H1 (cell line): ENCODE data around the gene VPS9D1. TPM values are rescaled to one million over a fixed set of nuclear protein-coding genes. Genes with fewer than 3 reads are reported as not detected.
A peak's percentile ranks its signal among the peaks of the same experiment; 100 is the strongest.

Experiments
- CTCF ChIA-PET: fragments of 300-600 bp; sonication (Branson Sonifier 250); formaldehyde crosslinking; loops from one replicate; lab custom pipeline; 2021; ENCODE audit not compliant: partially characterized antibody; lab: Charles Lee
- POLR2A ChIA-PET: fragments of 300-600 bp; sonication (Branson Sonifier 250); formaldehyde crosslinking; loops from one replicate; lab custom pipeline; 2021; ENCODE audit warnings: inconsistent platforms; ENCODE audit not compliant: partially characterized antibody; lab: Charles Lee
- DNase-seq, 2 experiments: peaks; one replicate each; pipeline versions ENCODE4 v3.0.0 to v3.0.0-alpha.2; 2010 to 2022; ENCODE audit warnings: low spot score in 2 of 2, low read depth in 1 of 2, mixed read lengths in 1 of 2
- FAIRE-seq: peaks from 2 replicates; lab custom pipeline; 2011; peaks lifted over from hg19 to GRCh38; lab: Jason Lieb, UNC
- H2AFZ ChIP-seq: 2 replicates; pipeline ENCODE4 v1.8.1; 2012; ENCODE audit warnings: low read length, inconsistent platforms
- H2AK5ac ChIP-seq: 2 replicates; pipeline ENCODE4 v1.6.1; 2013; ENCODE audit warnings: low read depth, low read length
- H2BK120ac ChIP-seq: replicated peaks from 2 replicates; pipeline ENCODE3; 2013; ENCODE audit warnings: low read depth, low read length, inconsistent platforms
- H2BK12ac ChIP-seq: 2 replicates; pipeline ENCODE4 v1.6.1; 2013; ENCODE audit warnings: low read depth, low read length
- H2BK15ac ChIP-seq: 2 replicates; pipeline ENCODE4 v1.6.1; 2013; ENCODE audit warnings: low read length
- H2BK20ac ChIP-seq: 2 replicates; pipeline ENCODE4 v1.6.1; 2013; ENCODE audit warnings: low read length
- H2BK5ac ChIP-seq: 2 replicates; pipeline ENCODE4 v1.6.1; 2013; ENCODE audit warnings: low read depth, low read length
- H3K14ac ChIP-seq: 2 replicates; pipeline ENCODE4 v1.6.1; 2013; ENCODE audit warnings: inconsistent platforms; ENCODE audit not compliant: insufficient read length
- H3K18ac ChIP-seq: 2 replicates; pipeline ENCODE4 v1.6.1; 2013; ENCODE audit warnings: low read length; ENCODE audit errors: extremely low read depth
- H3K23ac ChIP-seq: 2 replicates; pipeline ENCODE4 v1.6.1; 2013; ENCODE audit warnings: inconsistent platforms; ENCODE audit not compliant: insufficient read length
- H3K23me2 ChIP-seq: 2 replicates; pipeline ENCODE4 v1.6.1; 2013; ENCODE audit warnings: low read depth, low read length
- H3K27ac ChIP-seq: 2 replicates; pipeline ENCODE4 v1.6.1; 2011; ENCODE audit warnings: low read depth, low read length, inconsistent platforms
- H3K27me3 ChIP-seq, 4 experiments: replicated peaks in 1 of 4; 1 replicate in 1 of 4; 2 replicates in 3 of 4; pipeline versions ENCODE4 v1.6.1 to v1.8.1; 2011 to 2013; ENCODE audit warnings: low read length in 3 of 4, mild to moderate bottlenecking in 3 of 4, inconsistent platforms in 2 of 4, mixed read lengths in 2 of 4, moderate library complexity in 1 of 4; ENCODE audit not compliant: control insufficient read depth in 3 of 4, insufficient read depth in 3 of 4; ENCODE audit errors: extremely low read depth in 1 of 4
- H3K36me3 ChIP-seq, 4 experiments: 2 replicates each; pipeline versions ENCODE4 v1.6.1 to v1.8.1; 2011 to 2013; ENCODE audit warnings: mild to moderate bottlenecking in 4 of 4, low read length in 3 of 4, moderate library complexity in 2 of 4, control low read depth in 1 of 4, inconsistent platforms in 1 of 4; ENCODE audit not compliant: insufficient read depth in 4 of 4, control insufficient read depth in 2 of 4
- H3K4ac ChIP-seq: replicated peaks from 2 replicates; pipeline ENCODE3; 2013; ENCODE audit warnings: low read length, low read depth, mixed read lengths, inconsistent platforms; ENCODE audit not compliant: insufficient read length
- H3K4me1 ChIP-seq, 4 experiments: replicated peaks in 1 of 4; 1 replicate in 1 of 4; 2 replicates in 3 of 4; pipeline versions ENCODE4 v1.6.1 to v1.8.1; 2011 to 2013; ENCODE audit warnings: low read length in 3 of 4, inconsistent platforms in 2 of 4, mixed read lengths in 1 of 4; ENCODE audit not compliant: insufficient read depth in 4 of 4, control insufficient read depth in 3 of 4
- H3K4me2 ChIP-seq, 2 experiments: 2 replicates each; pipeline versions ENCODE4 v1.6.1 to v1.8.1; 2011 to 2013; ENCODE audit warnings: low read depth in 2 of 2, low read length in 2 of 2, control low read depth in 1 of 2, inconsistent platforms in 1 of 2, mild to moderate bottlenecking in 1 of 2; ENCODE audit not compliant: insufficient read depth in 1 of 2
- H3K4me3 ChIP-seq, 4 experiments: fragments of 200-600, 300-600 bp in 1 of 4; sonication (generic), shearing (Covaris generic), sonication (Bioruptor Twin) in 1 of 4; 2 replicates each; pipeline versions ENCODE4 v1.5.1 to v1.8.1; 2011 to 2016; ENCODE audit warnings: low read length in 4 of 4, low read depth in 3 of 4, control low read depth in 2 of 4, inconsistent platforms in 2 of 4, mild to moderate bottlenecking in 2 of 4, mixed read lengths in 1 of 4, moderate library complexity in 1 of 4; ENCODE audit not compliant: insufficient read depth in 2 of 4; ENCODE audit errors: extremely low read depth in 1 of 4
- H3K56ac ChIP-seq: replicated peaks from 2 replicates; pipeline ENCODE3; 2013; ENCODE audit warnings: low read depth, mild to moderate bottlenecking, mixed read lengths, low read length, inconsistent platforms; ENCODE audit not compliant: insufficient read length
- H3K79me1 ChIP-seq: 2 replicates; pipeline ENCODE4 v1.6.1; 2013; ENCODE audit warnings: low read depth, low read length, control low read depth
- H3K79me2 ChIP-seq, 2 experiments: 2 replicates each; pipeline versions ENCODE4 v1.6.1 to v1.8.1; 2012 to 2013; ENCODE audit warnings: low read length in 2 of 2, mild to moderate bottlenecking in 2 of 2, inconsistent platforms in 1 of 2; ENCODE audit not compliant: insufficient read depth in 2 of 2, control insufficient read depth in 1 of 2
- H3K9ac ChIP-seq, 4 experiments: replicated peaks in 1 of 4; 1 replicate in 1 of 4; 2 replicates in 3 of 4; pipeline versions ENCODE4 v1.6.1 to v1.8.1; 2011 to 2013; ENCODE audit warnings: low read depth in 3 of 4, low read length in 3 of 4, control low read depth in 2 of 4, mild to moderate bottlenecking in 2 of 4, moderate library complexity in 2 of 4, inconsistent platforms in 1 of 4; ENCODE audit errors: extremely low read depth in 1 of 4
- H3K9me3 ChIP-seq, 2 experiments: 2 replicates each; pipeline versions ENCODE4 v1.6.1 to v1.8.1; 2012 to 2013; ENCODE audit warnings: mild to moderate bottlenecking in 2 of 2, moderate library complexity in 2 of 2, control low read depth in 1 of 2, inconsistent platforms in 1 of 2, low read depth in 1 of 2, low read length in 1 of 2, mixed read lengths in 1 of 2; ENCODE audit not compliant: insufficient read depth in 2 of 2
- H4K20me1 ChIP-seq, 2 experiments: replicated peaks in 1 of 2; 2 replicates each; pipeline versions ENCODE3 to v1.8.1; 2011 to 2013; ENCODE audit warnings: inconsistent platforms in 2 of 2, low read length in 2 of 2, mild to moderate bottlenecking in 1 of 2; ENCODE audit not compliant: insufficient read depth in 2 of 2, control insufficient read depth in 1 of 2
- H4K5ac ChIP-seq: 2 replicates; pipeline ENCODE4 v1.6.1; 2013; ENCODE audit warnings: low read length, low read depth, mixed read lengths, inconsistent platforms; ENCODE audit not compliant: insufficient read length
- H4K8ac ChIP-seq: 2 replicates; pipeline ENCODE4 v1.8.0; 2013; ENCODE audit warnings: mild to moderate bottlenecking, moderate library complexity, low read length, inconsistent platforms; ENCODE audit not compliant: insufficient read depth; ENCODE audit errors: extremely low read depth
- H4K91ac ChIP-seq: replicated peaks from 2 replicates; pipeline ENCODE3; 2013; ENCODE audit warnings: low read length, mixed read lengths, inconsistent platforms; ENCODE audit not compliant: insufficient read length
- BCL11A ChIP-seq, 2 experiments: IDR thresholded peaks; one replicate each; pipeline ENCODE4 v1.6.1; 2011; ENCODE audit warnings: low read depth in 2 of 2, low read length in 2 of 2, mild to moderate bottlenecking in 2 of 2
- CBX8 ChIP-seq: fragments of 300-800, 300-1000 bp; sonication (generic); IDR thresholded peaks from 2 replicates; pipeline ENCODE4 v1.7.1; 2016; ENCODE audit warnings: low read depth, low read length, borderline replicate concordance
- HDAC2 ChIP-seq, 2 experiments: fragments of 300-600 bp in 1 of 2; sonication (generic) in 1 of 2; IDR thresholded peaks; 2 replicates each; pipeline ENCODE4 v1.6.1; 2011 to 2012; ENCODE audit warnings: low read depth in 2 of 2, low read length in 2 of 2, mild to moderate bottlenecking in 2 of 2, moderate library complexity in 2 of 2, borderline replicate concordance in 1 of 2, inconsistent platforms in 1 of 2
- JUND ChIP-seq: IDR thresholded peaks from 2 replicates; pipeline ENCODE4 v1.6.1; 2011; ENCODE audit warnings: mild to moderate bottlenecking, improper control_type of control experiment, low read length
- KDM5A ChIP-seq: fragments of 200-600 bp; IDR thresholded peaks from 2 replicates; pipeline ENCODE4 v1.7.1; 2012; ENCODE audit warnings: mild to moderate bottlenecking, low read length, inconsistent platforms, mixed read lengths
- POLR2A ChIP-seq, 2 experiments: IDR thresholded peaks; 1 replicate in 1 of 2; 2 replicates in 1 of 2; pipeline ENCODE4 v1.6.1; 2011; ENCODE audit warnings: low read depth in 2 of 2, low read length in 2 of 2, mild to moderate bottlenecking in 2 of 2; ENCODE audit errors: control extremely low read depth in 1 of 2
- RBBP5 ChIP-seq: IDR thresholded peaks from 2 replicates; pipeline ENCODE4 v1.7.1; 2012; ENCODE audit warnings: low read depth, mild to moderate bottlenecking, inconsistent platforms, low read length, moderate library complexity, borderline replicate concordance
- RFX5 ChIP-seq: IDR thresholded peaks from 2 replicates; pipeline ENCODE4 v1.6.1; 2011; ENCODE audit warnings: low read depth, low read length, improper control_type of control experiment, borderline replicate concordance
- TCF12 ChIP-seq: IDR thresholded peaks from 2 replicates; pipeline ENCODE4 v1.6.1; 2011; ENCODE audit warnings: low read depth, mild to moderate bottlenecking, low read length
- WGBS, 2 experiments: shearing (Covaris generic) in 1 of 2; methylation state at CpG; one replicate each; pipeline versions ENCODE4 v1.1.6 to v1.1.7; 2013 to 2015; ENCODE audit warnings: low lambda C conversion rate in 2 of 2, mixed read lengths in 2 of 2, inconsistent platforms in 1 of 2, low coverage in 1 of 2, missing lambda C conversion rate in 1 of 2; ENCODE audit not compliant: insufficient replicate concordance in 2 of 2, insufficient coverage in 1 of 2, insufficient read length in 1 of 2; ENCODE audit errors: extremely low coverage in 1 of 2, missing lambda C conversion rate in 1 of 2; 5-methylcytosine and 5-hydroxymethylcytosine counted together
- polyA plus RNA-seq, 7 experiments: library from polyadenylated mRNA; depleted of rRNA in 3 of 7; stranded (reverse) in 5 of 7; unstranded in 2 of 7; fragments of >200 nt in 5 of 7; fragments of 200-250 nt in 2 of 7; gene quantifications; 1 replicate in 5 of 7; 2 replicates in 1 of 7; 4 replicates in 1 of 7; pipeline versions ENCODE4 v1.2.1 to v1.2.3, GENCODE V29; 2011 to 2013; ENCODE audit warnings: missing spikeins in 2 of 7, mixed read lengths in 2 of 7
- total RNA-seq: library from RNA; stranded (reverse); fragmentation: NEBNext Ultra II Directional; extraction: Animal tissue kit (Norgen Biotek cat#: 25700); gene quantifications from 2 replicates; pipeline ENCODE4 v1.2.1, GENCODE V29; 2021

The VPS9D1 gene
- total and polyA plus RNA-seq, 2 of the 8 experiments (the other 6 are each of a cell fraction or from before 2014, with no cell fraction given), result 2.9 to 5.4 TPM

DNA sequence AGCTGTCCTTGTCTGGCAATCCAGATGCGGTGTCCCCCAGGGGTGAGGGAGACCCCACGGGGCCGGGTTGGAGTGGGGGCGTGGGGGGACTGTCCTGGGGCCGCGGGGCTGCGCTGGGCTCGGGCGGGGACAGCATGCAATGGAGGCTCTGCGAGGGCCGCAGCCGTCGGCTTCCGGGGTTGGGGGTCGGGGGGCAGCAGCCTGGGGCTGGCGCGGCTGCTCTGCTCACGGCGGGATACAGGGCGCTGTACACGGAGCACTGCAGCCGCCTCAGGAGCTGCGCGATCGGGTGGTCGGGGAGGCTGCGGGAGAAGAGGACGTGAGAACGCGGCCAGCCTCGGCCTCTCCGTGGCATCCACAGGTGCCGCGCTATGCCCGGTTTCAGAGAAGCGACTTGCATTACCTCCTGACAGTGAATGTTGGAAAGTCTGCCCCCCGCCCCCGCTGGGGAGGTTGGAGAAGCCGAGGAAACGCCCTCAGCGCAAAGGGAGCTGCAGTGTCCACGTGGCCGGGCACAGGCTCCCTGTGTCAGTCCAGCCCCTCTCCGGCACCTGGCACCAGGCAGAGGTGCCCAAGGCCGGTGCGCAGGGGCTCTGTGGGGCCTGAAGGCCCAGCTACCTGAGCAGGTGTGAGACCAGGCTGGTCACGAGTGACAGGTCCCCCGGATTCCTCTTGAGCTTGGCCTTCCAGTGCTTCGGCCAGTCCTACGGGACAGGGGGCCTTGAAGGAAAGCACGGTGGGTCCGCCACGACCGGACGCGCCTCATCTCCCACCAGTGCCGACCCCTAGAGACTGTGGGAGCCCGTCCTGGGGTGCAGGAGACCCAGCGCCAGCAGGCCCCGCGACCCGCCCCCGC, 9.8 kb downstream of the VPS9D1 start:
- no peak overlapping the region for H4K8ac ChIP-seq
- no peak overlapping the region for H3K56ac ChIP-seq
- peak overlapping the region in 1 of 2 experiments; percentile 58; a peak in 2 of 4 replicates for H3K4me2 ChIP-seq
- H3K14ac ChIP-seq, result no peak overlapping the region
- CTCF ChIA-PET, result interaction anchor here (1.2 to 6.2 kb wide), 4 partner anchors 11 to 51 kb away, joined by 3 to 36 read pairs (median 8); partner anchors contain the start of gene SPATA2L
- no peak overlapping the region for H2AK5ac ChIP-seq
- H2BK15ac ChIP-seq, result no peak overlapping the region
- H3K79me1 ChIP-seq, result 0 out of 2 replicates have a peak, but pooled peaks cover 2% of the 10 kb centered on the region
- POLR2A ChIA-PET, result interaction anchor here (0.6 to 16.7 kb wide), 9 partner anchors 6 to 109 kb away, joined by 3 to 193 read pairs (median 6); partner anchors contain the start of genes CDK10, SPATA2L and VPS9D1
- no peak overlapping the region for H2BK120ac ChIP-seq
- H2BK12ac ChIP-seq, result no peak overlapping the region
- H3K4me1 ChIP-seq, result peaks cover 0 to 18% (median 13%) of the 10 kb centered on the region in 4 experiments; a peak in 6 of 7 replicates
- no peak overlapping the region for H2BK5ac ChIP-seq
- H4K5ac ChIP-seq, result peak overlapping the region; percentile 48
- H3K9me3 ChIP-seq, result no peaks in the 10 kb centered on the region
- 90% methylated on average over 36 of the region's 63 CpGs; no CpG with 5 or more reads in 1 of the 2 experiments for WGBS, 2 experiments
- H4K91ac ChIP-seq, result no peak overlapping the region
- TF ChIP-seq CBX8 (no peak), KDM5A (no peak), RFX5 (no peak), POLR2A (IDR thresholded peaks at IDR 0.05; ENCODE audit: control extremely low read depth in 1 of 2, low read depth in 2 of 2, low read length in 2 of 2) (no peak), TCF12 (no peak), JUND (no peak), RBBP5 (no peak), BCL11A (IDR thresholded peaks at IDR 0.05; ENCODE audit: low read depth in 2 of 2, low read length in 2 of 2) (no peak), HDAC2 (IDR thresholded peaks at IDR 0.05; ENCODE audit: borderline replicate concordance in 1 of 2, low read depth in 2 of 2, low read length in 2 of 2) (no peak)
- no peak overlapping the region for H3K18ac ChIP-seq
- DNase-seq, result no peak
- H3K36me3 ChIP-seq, result peaks cover 0 to 6% (median 3%) of the 10 kb centered on the region in 4 experiments; a peak in 2 of 8 replicates
- no peak overlapping the region for H2BK20ac ChIP-seq
- H3K4me3 ChIP-seq, result no peak overlapping the region
- no peak overlapping the region for H3K27ac ChIP-seq
- no peak overlapping the region for H3K4ac ChIP-seq
- H3K9ac ChIP-seq, result no peak overlapping the region
- H4K20me1 ChIP-seq, result peaks cover 2 to 3% of the 10 kb centered on the region in 2 experiments
- H3K23ac ChIP-seq, result no peak overlapping the region
- H3K23me2 ChIP-seq, result peaks cover 3% of the 10 kb centered on the region; the same call in 1 of the 2 replicates
- peaks cover 0 to 2% (median 0%) of the 10 kb centered on the region in 4 experiments; a peak in 4 of 7 replicates for H3K27me3 ChIP-seq
- FAIRE-seq, result no peak
- no peaks in the 10 kb centered on the region for H3K79me2 ChIP-seq
- no peak overlapping the region for H2AFZ ChIP-seq
